ENCODE data around the gene SPAM1. TPM values are rescaled to one million over a fixed set of nuclear protein-coding genes. Genes with fewer than 3 reads are reported as not detected.
A peak's percentile ranks its signal among the peaks of the same experiment; 100 is the strongest.

The SPAM1 gene
- total and polyA plus RNA-seq, 2 donors (not counting 1 experiment from before 2014, with no cell fraction given): not detected

- TF ChIP-seq CTCF (conservative IDR thresholded peaks at IDR 0.05 in 1 of 2, IDR thresholded peaks at IDR 0.05 in 1 of 2; ENCODE audit: low read depth in 1 of 2, low read length in 2 of 2) (no peak), EZH2 (IDR thresholded peaks at IDR 0.05; ENCODE audit: low read length, missing control alignments) (no peak)
- no peak overlapping the region for H3K9ac ChIP-seq (ENCODE audit: insufficient read depth, low read length)
- no peak overlapping the region for H3K4me3 ChIP-seq (replicated peaks in 1 of 4; ENCODE audit: control extremely low read depth in 1 of 4, insufficient read depth in 1 of 4, low read depth in 3 of 4, low read length in 4 of 4)
- no peak overlapping the region for H3K4me2 ChIP-seq (ENCODE audit: extremely low read depth, insufficient read depth, low read length)
- H3K79me2 ChIP-seq (ENCODE audit: control insufficient read depth, insufficient read depth, low read length): no peaks in the 10 kb centered on the region
- no peak overlapping the region for H2AFZ ChIP-seq (ENCODE audit: low read length)
- H4K20me1 ChIP-seq (ENCODE audit: control insufficient read depth, extremely low read depth, insufficient read depth, low read length): no peaks in the 10 kb centered on the region
- H3K36me3 ChIP-seq (ENCODE audit: control insufficient read depth, insufficient read depth, low read length): no peaks in the 10 kb centered on the region
- H3K27me3 ChIP-seq (ENCODE audit: control insufficient read depth, insufficient read depth, low read length): no peaks in the 10 kb centered on the region
- no peaks in the 10 kb centered on the region for H3K9me3 ChIP-seq (ENCODE audit: control insufficient read depth, insufficient read depth, low read depth, low read length)
- H3K4me1 ChIP-seq (ENCODE audit: control insufficient read depth, extremely low read depth, insufficient read depth, low read length): no peaks in the 10 kb centered on the region
- no peak for DNase-seq (ENCODE audit: low read depth in 2 of 2)
- H3K27ac ChIP-seq (ENCODE audit: insufficient read depth, low read length): no peak overlapping the region
Measured at GRCh38 chr7:123975084-123975483, 50.0 kb downstream of the SPAM1 start.

- H3K27me3 ChIP-seq (ENCODE audit: control insufficient read depth, insufficient read depth, low read length): no peaks in the 10 kb centered on the region
- H3K4me2 ChIP-seq (ENCODE audit: extremely low read depth, insufficient read depth, low read length): no peak overlapping the region
- TF ChIP-seq CTCF (conservative IDR thresholded peaks at IDR 0.05 in 1 of 2, IDR thresholded peaks at IDR 0.05 in 1 of 2; ENCODE audit: low read depth in 1 of 2, low read length in 2 of 2) (no peak), EZH2 (IDR thresholded peaks at IDR 0.05; ENCODE audit: low read length, missing control alignments) (no peak)
- H3K36me3 ChIP-seq (ENCODE audit: control insufficient read depth, insufficient read depth, low read length): no peaks in the 10 kb centered on the region
- H3K9ac ChIP-seq (ENCODE audit: insufficient read depth, low read length): no peak overlapping the region
- no peaks in the 10 kb centered on the region for H4K20me1 ChIP-seq (ENCODE audit: control insufficient read depth, extremely low read depth, insufficient read depth, low read length)
- H3K79me2 ChIP-seq (ENCODE audit: control insufficient read depth, insufficient read depth, low read length): no peaks in the 10 kb centered on the region
- no peaks in the 10 kb centered on the region for H3K4me1 ChIP-seq (ENCODE audit: control insufficient read depth, extremely low read depth, insufficient read depth, low read length)
- H3K4me3 ChIP-seq (replicated peaks in 1 of 4; ENCODE audit: control extremely low read depth in 1 of 4, insufficient read depth in 1 of 4, low read depth in 3 of 4, low read length in 4 of 4): no peak overlapping the region
- no peak overlapping the region for H2AFZ ChIP-seq (ENCODE audit: low read length)
- no peaks in the 10 kb centered on the region for H3K9me3 ChIP-seq (ENCODE audit: control insufficient read depth, insufficient read depth, low read depth, low read length)
- no peak overlapping the region for H3K27ac ChIP-seq (ENCODE audit: insufficient read depth, low read length)
- no peak for DNase-seq (ENCODE audit: low read depth in 2 of 2)
Measured at GRCh38 chr7:123977081-123977480, 52.0 kb downstream of the SPAM1 start.

- H3K27me3 ChIP-seq (ENCODE audit: control insufficient read depth, insufficient read depth, low read length): no peaks in the 10 kb centered on the region
- H3K4me2 ChIP-seq (ENCODE audit: extremely low read depth, insufficient read depth, low read length): no peak overlapping the region
- peak; percentile 27 to 42 for DNase-seq (ENCODE audit: low read depth in 2 of 2)
- no peak for TF ChIP-seq CTCF (conservative IDR thresholded peaks at IDR 0.05 in 1 of 2, IDR thresholded peaks at IDR 0.05 in 1 of 2; ENCODE audit: low read depth in 1 of 2, low read length in 2 of 2)
- TF ChIP-seq EZH2 (IDR thresholded peaks at IDR 0.05; ENCODE audit: low read length, missing control alignments): no peak
- no peaks in the 10 kb centered on the region for H3K79me2 ChIP-seq (ENCODE audit: control insufficient read depth, insufficient read depth, low read length)
- H3K4me1 ChIP-seq (ENCODE audit: control insufficient read depth, extremely low read depth, insufficient read depth, low read length): no peaks in the 10 kb centered on the region
- no peak overlapping the region for H3K9ac ChIP-seq (ENCODE audit: insufficient read depth, low read length)
- no peak overlapping the region for H3K27ac ChIP-seq (ENCODE audit: insufficient read depth, low read length)
- no peak overlapping the region for H2AFZ ChIP-seq (ENCODE audit: low read length)
- H4K20me1 ChIP-seq (ENCODE audit: control insufficient read depth, extremely low read depth, insufficient read depth, low read length): no peaks in the 10 kb centered on the region
- H3K4me3 ChIP-seq (replicated peaks in 1 of 4; ENCODE audit: control extremely low read depth in 1 of 4, insufficient read depth in 1 of 4, low read depth in 3 of 4, low read length in 4 of 4): no peak overlapping the region
- no peaks in the 10 kb centered on the region for H3K9me3 ChIP-seq (ENCODE audit: control insufficient read depth, insufficient read depth, low read depth, low read length)
- H3K36me3 ChIP-seq (ENCODE audit: control insufficient read depth, insufficient read depth, low read length): no peaks in the 10 kb centered on the region
Measured at GRCh38 chr7:123979876-123980275, 54.8 kb downstream of the SPAM1 start.

Measured in fibroblast of lung (primary cell).